ENCODE data around the gene RHOT2.

DNA sequence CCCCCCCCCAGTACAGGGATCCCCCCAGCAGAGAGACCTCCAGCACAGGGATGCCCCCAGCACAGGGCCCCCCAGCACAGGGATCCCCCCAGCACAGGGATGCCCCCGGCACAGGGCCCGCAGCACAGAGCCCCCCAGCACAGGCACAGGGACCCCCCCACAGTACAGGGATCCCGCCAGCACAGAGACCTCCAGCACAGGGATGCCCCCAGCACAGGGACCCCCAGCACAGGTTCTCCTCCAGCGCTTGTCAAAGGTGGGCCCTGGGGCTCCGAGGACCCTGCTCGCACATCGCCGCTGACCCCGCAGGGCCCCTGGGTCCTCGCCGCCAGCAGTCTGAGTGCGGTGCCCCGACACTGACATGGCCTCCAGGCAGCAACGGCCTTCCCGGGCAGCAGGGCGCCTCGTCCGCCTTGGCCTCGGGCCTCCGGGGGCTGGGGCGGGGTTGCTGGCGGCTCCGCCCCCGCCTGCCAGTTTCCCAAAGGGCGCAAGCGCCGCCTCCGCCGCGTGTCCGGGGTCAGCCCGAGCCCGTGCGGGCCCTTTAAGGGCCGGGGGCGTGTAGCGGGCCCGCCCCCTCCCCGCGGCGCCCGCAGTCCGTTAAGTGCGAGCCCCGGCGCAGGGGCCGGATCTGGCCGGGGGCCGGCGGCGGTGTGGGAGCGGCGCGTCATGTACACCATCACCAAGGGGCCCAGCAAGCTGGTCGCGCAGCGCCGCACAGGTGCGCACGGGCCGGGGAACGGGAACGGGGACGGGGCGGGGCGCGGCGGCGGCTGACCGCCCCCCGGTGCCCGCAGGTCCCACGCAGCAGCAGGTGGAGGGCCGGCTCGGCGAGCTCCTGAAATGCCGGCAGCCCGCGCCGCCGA is 26.4 kb upstream of the RHOT2 start, which contains the start of gene MCRIP2:
- TF ChIP-seq, protein P1, sequence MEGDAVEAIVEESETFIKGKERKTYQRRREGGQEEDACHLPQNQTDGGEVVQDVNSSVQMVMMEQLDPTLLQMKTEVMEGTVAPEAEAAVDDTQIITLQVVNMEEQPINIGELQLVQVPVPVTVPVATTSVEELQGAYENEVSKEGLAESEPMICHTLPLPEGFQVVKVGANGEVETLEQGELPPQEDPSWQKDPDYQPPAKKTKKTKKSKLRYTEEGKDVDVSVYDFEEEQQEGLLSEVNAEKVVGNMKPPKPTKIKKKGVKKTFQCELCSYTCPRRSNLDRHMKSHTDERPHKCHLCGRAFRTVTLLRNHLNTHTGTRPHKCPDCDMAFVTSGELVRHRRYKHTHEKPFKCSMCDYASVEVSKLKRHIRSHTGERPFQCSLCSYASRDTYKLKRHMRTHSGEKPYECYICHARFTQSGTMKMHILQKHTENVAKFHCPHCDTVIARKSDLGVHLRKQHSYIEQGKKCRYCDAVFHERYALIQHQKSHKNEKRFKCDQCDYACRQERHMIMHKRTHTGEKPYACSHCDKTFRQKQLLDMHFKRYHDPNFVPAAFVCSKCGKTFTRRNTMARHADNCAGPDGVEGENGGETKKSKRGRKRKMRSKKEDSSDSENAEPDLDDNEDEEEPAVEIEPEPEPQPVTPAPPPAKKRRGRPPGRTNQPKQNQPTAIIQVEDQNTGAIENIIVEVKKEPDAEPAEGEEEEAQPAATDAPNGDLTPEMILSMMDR (conservative IDR thresholded peaks at IDR 0.05; ENCODE audit: low read depth, low read length): no peak
- TF ChIP-seq EZH2 (IDR thresholded peaks at IDR 0.05; ENCODE audit: borderline replicate concordance, low read depth, low read length, poor library complexity, severe bottlenecking): no peak
